Retinal pigment epithelial cell (primary cell): ENCODE results near the gene FOXF1.

ENCODE experiments used
- DNase-seq: peaks from one replicate; pipeline ENCODE4 v3.0.0-alpha.2; 2010; ENCODE audit warnings: low read depth
- H3K4me3 ChIP-seq: 2 replicates; pipeline ENCODE4 v1.5.1; 2011; ENCODE audit warnings: mild to moderate bottlenecking, low read length, control low read depth, moderate library complexity
- CTCF ChIP-seq: conservative IDR thresholded peaks from 2 replicates; pipeline ENCODE4 v1.5.1; 2011; ENCODE audit warnings: low read depth, low read length, control low read depth, inconsistent platforms

Gene FOXF1

GRCh38 chr16:86545954-86546637 lies 35.8 kb downstream of the FOXF1 start:
- H3K4me3 ChIP-seq = no peak overlapping the region
- TF ChIP-seq CTCF = no peak
- no peak for DNase-seq

GRCh38 chr16:86546638-86547013 lies 36.3 kb downstream of the FOXF1 start:
- DNase-seq = no peak
- TF ChIP-seq CTCF = no peak
- no peak overlapping the region for H3K4me3 ChIP-seq

DNA sequence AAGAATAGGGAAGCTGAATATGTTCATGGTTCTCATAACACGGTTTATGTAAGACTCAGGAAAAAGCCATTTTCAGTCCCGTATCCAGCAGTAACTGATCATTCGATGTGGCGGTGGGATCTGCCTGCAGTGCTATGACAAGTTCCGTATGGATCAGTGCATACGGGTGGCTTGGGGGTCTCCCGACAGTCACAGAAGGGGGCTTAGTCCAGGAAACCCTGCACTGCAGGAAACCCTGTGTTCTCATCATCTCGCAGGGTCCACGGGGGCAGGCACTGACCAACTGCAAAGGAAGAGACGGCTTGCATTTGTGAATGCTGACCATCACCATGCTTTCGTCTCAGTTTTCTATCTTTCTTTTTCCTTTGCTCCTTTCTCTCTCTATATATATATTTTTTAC lies 37.0 kb downstream of the FOXF1 start:
- no peak for TF ChIP-seq CTCF
- no peak overlapping the region for H3K4me3 ChIP-seq
- DNase-seq = no peak

GRCh38 chr16:86549076-86549892 lies 39.0 kb downstream of the FOXF1 start:
- no peak for TF ChIP-seq CTCF
- DNase-seq = no peak
- no peak overlapping the region for H3K4me3 ChIP-seq

DNA sequence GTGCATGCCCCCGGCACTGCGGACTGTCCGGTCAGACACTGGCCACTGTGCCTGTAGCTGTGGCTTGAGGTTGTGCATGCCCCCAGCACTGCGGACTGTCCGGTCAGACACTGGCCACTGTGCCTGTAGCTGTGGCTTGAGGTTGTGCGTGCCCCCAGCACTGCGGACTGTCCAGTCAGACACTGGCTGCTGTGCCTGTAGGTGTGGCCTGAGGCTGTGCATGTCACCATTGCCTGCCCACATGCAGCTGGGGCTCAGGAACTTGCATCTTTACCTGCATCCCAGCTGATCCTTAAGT lies 39.5 kb downstream of the FOXF1 start:
- H3K4me3 ChIP-seq = no peak overlapping the region
- no peak for DNase-seq
- TF ChIP-seq CTCF = no peak

- TF ChIP-seq CTCF = no peak
- no peak for DNase-seq
- H3K4me3 ChIP-seq = no peak overlapping the region
These were observed 40.0 kb downstream of the FOXF1 start for GRCh38 chr16:86550281-86550680.

- no peak for TF ChIP-seq CTCF
- no peak overlapping the region for H3K4me3 ChIP-seq
- no peak for DNase-seq
These were observed 43.0 kb downstream of the FOXF1 start for GRCh38 chr16:86553356-86553755.
